Measurements from ENCODE around the gene MATN1.

MATN1 gene

GRCh38 chr1:30718091-30718635, 5.2 kb downstream of the MATN1 start:
- peak overlapping the region; percentile 33 for H3K4me3 ChIP-seq (ENCODE audit: control insufficient read depth, low read depth, low read length)
- no peak for TF ChIP-seq CTCF (conservative IDR thresholded peaks at IDR 0.05; ENCODE audit: control insufficient read depth, insufficient read depth, low read depth, low read length)
- DNase-seq (ENCODE audit: low read depth) = peak; percentile 95

- H3K4me3 ChIP-seq (ENCODE audit: control insufficient read depth, low read depth, low read length) = no peak overlapping the region
- no peak for DNase-seq (ENCODE audit: low read depth)
- TF ChIP-seq CTCF (conservative IDR thresholded peaks at IDR 0.05; ENCODE audit: control insufficient read depth, insufficient read depth, low read depth, low read length) = no peak
Measured at GRCh38 chr1:30716646-30717045, 6.7 kb downstream of the MATN1 start.

GRCh38 chr1:30715886-30716285, 7.5 kb downstream of the MATN1 start:
- TF ChIP-seq CTCF (conservative IDR thresholded peaks at IDR 0.05; ENCODE audit: control insufficient read depth, insufficient read depth, low read depth, low read length) = no peak
- H3K4me3 ChIP-seq (ENCODE audit: control insufficient read depth, low read depth, low read length) = no peak overlapping the region
- no peak for DNase-seq (ENCODE audit: low read depth)

GRCh38 chr1:30715216-30715615, 8.2 kb downstream of the MATN1 start:
- no peak overlapping the region for H3K4me3 ChIP-seq (ENCODE audit: control insufficient read depth, low read depth, low read length)
- DNase-seq (ENCODE audit: low read depth) = no peak
- TF ChIP-seq CTCF (conservative IDR thresholded peaks at IDR 0.05; ENCODE audit: control insufficient read depth, insufficient read depth, low read depth, low read length) = peak; percentile 57

GRCh38 chr1:30714536-30715090, 8.8 kb downstream of the MATN1 start:
- no peak for TF ChIP-seq CTCF (conservative IDR thresholded peaks at IDR 0.05; ENCODE audit: control insufficient read depth, insufficient read depth, low read depth, low read length)
- no peak overlapping the region for H3K4me3 ChIP-seq (ENCODE audit: control insufficient read depth, low read depth, low read length)
- DNase-seq (ENCODE audit: low read depth) = no peak

- TF ChIP-seq CTCF (conservative IDR thresholded peaks at IDR 0.05; ENCODE audit: control insufficient read depth, insufficient read depth, low read depth, low read length) = no peak
- no peak overlapping the region for H3K4me3 ChIP-seq (ENCODE audit: control insufficient read depth, low read depth, low read length)
- DNase-seq (ENCODE audit: low read depth) = no peak
Measured at GRCh38 chr1:30714025-30714424, 9.4 kb downstream of the MATN1 start.

GRCh38 chr1:30713311-30713710, 10.1 kb downstream of the MATN1 start:
- H3K4me3 ChIP-seq (ENCODE audit: control insufficient read depth, low read depth, low read length) = no peak overlapping the region
- no peak for TF ChIP-seq CTCF (conservative IDR thresholded peaks at IDR 0.05; ENCODE audit: control insufficient read depth, insufficient read depth, low read depth, low read length)
- DNase-seq (ENCODE audit: low read depth) = no peak

Measured in fibroblast of mammary gland (primary cell).